GM23338 (cell line): ENCODE data around the gene ING2.

ENCODE experiments used
- CREB1 ChIP-seq: fragments of 250-450 bp; sonication (Bioruptor Pico); IDR thresholded peaks from 2 replicates; pipeline ENCODE4 v1.5.0; 2020; ENCODE audit warnings: low read depth, mild to moderate bottlenecking, moderate library complexity
- CTCF ChIP-seq, 2 experiments: fragments of 200-600 bp in 1 of 2; sonication (generic) in 1 of 2; conservative IDR thresholded peaks; 2 replicates each; pipeline versions ENCODE4 v1.5.1 to v1.6.1; 2016 to 2017; ENCODE audit warnings: antibody characterized with exemption in 2 of 2, low read depth in 2 of 2, mild to moderate bottlenecking in 2 of 2, moderate library complexity in 1 of 2
- ETS1 ChIP-seq: IDR thresholded peaks from 2 replicates; pipeline ENCODE4 v1.6.1; 2016; ENCODE audit warnings: antibody characterized with exemption
- EZH2 ChIP-seq: fragments of 200-600 bp; sonication (generic); IDR thresholded peaks from one replicate; pipeline ENCODE4 v1.8.0; 2017; ENCODE audit warnings: antibody characterized with exemption, mild to moderate bottlenecking, low read depth; ENCODE audit not compliant: unreplicated experiment
- EZH2phosphoT487 ChIP-seq: fragments of 200-600 bp; sonication (generic); IDR thresholded peaks from one replicate; pipeline ENCODE4 v1.8.1; 2018; ENCODE audit warnings: antibody characterized with exemption; ENCODE audit not compliant: unreplicated experiment
- JUNB ChIP-seq: IDR thresholded peaks from one replicate; pipeline ENCODE4 v1.6.1; 2016; ENCODE audit warnings: antibody characterized with exemption; ENCODE audit not compliant: unreplicated experiment
- NANOG ChIP-seq: IDR thresholded peaks from 2 replicates; pipeline ENCODE4 v1.6.1; 2016; ENCODE audit warnings: antibody characterized with exemption, borderline replicate concordance
- POLR2AphosphoS5 ChIP-seq: IDR thresholded peaks from 2 replicates; pipeline ENCODE4 v1.6.1; 2016; ENCODE audit warnings: antibody characterized with exemption, low read depth
- REST ChIP-seq: IDR thresholded peaks from one replicate; pipeline ENCODE4 v1.6.1; 2018; ENCODE audit warnings: antibody characterized with exemption; ENCODE audit not compliant: unreplicated experiment
- ZNF114 ChIP-seq: fragments of 250-450 bp; sonication (Bioruptor Pico); IDR thresholded peaks from 2 replicates; pipeline ENCODE4 v1.5.0; 2020; ENCODE audit warnings: mild to moderate bottlenecking, moderate library complexity
- ZNF331 ChIP-seq: fragments of 250-450 bp; sonication (Bioruptor Pico); IDR thresholded peaks from 2 replicates; pipeline ENCODE4 v1.5.0; 2020; ENCODE audit warnings: low read depth, mild to moderate bottlenecking, moderate library complexity

- TF ChIP-seq CTCF (conservative IDR thresholded peaks at IDR 0.05; ENCODE audit: low read depth in 2 of 2) = no peak
- TF ChIP-seq EZH2 = no peak
- no peak for TF ChIP-seq REST
- TF ChIP-seq CREB1 (CRISPR knock-in tag) = no peak
- TF ChIP-seq EZH2phosphoT487 = no peak
- TF ChIP-seq POLR2AphosphoS5 = no peak
- no peak for TF ChIP-seq NANOG
- TF ChIP-seq JUNB = no peak
- TF ChIP-seq ETS1 = no peak
- no peak for TF ChIP-seq ZNF331 (CRISPR knock-in tag)
- no peak for TF ChIP-seq ZNF114 (CRISPR knock-in tag)
Measured at GRCh38 chr4:183554878-183555585, 50.2 kb downstream of the ING2 start.
